Measurements from ENCODE around the gene CCHCR1. TPM values are rescaled to one million over a fixed set of nuclear protein-coding genes. Genes with fewer than 3 reads are reported as not detected.
A peak's percentile ranks its signal among the peaks of the same experiment; 100 is the strongest.

CCHCR1 gene, protein sequence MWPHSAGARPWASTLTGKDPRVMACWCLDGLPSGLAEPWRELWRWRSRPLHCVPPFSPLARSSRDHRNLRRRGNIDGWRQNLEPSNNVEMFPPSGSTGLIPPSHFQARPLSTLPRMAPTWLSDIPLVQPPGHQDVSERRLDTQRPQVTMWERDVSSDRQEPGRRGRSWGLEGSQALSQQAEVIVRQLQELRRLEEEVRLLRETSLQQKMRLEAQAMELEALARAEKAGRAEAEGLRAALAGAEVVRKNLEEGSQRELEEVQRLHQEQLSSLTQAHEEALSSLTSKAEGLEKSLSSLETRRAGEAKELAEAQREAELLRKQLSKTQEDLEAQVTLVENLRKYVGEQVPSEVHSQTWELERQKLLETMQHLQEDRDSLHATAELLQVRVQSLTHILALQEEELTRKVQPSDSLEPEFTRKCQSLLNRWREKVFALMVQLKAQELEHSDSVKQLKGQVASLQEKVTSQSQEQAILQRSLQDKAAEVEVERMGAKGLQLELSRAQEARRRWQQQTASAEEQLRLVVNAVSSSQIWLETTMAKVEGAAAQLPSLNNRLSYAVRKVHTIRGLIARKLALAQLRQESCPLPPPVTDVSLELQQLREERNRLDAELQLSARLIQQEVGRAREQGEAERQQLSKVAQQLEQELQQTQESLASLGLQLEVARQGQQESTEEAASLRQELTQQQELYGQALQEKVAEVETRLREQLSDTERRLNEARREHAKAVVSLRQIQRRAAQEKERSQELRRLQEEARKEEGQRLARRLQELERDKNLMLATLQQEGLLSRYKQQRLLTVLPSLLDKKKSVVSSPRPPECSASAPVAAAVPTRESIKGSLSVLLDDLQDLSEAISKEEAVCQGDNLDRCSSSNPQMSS
- total RNA-seq (2022) (37.7 and 43.2 TPM in 2 replicates), Bru-seq, nascent RNA (percentile 54 among the genes with signal in this experiment), BruChase-seq, experiment 1, labeled RNA remaining after a 2-hour chase (percentile 60 among the genes with signal in this experiment), BruChase-seq, experiment 2, labeled RNA remaining after a 6-hour chase (percentile 61 among the genes with signal in this experiment)
- long read RNA-seq, transcript CCHCR1-201 (18 exons, 2,625 nt): major isoform, 9 of 34 reads
- long read RNA-seq, partial matches to known transcripts: 3 of 34 reads
- long read RNA-seq, other reads (novel, unspliced or antisense): 22 of 34 reads

GRCh38 chr6:31157513-31158139 lies at the start of gene CCHCR1:
Gene CCHCR1 (minus strand): TSS chr6:31157802. CDS start chr6:31157600, 202 bp downstream.
- H3K9me3 ChIP-seq: no peaks in the 10 kb centered on the region
- Mint-ChIP-seq H3K27me3 (ENCODE audit: insufficient read depth, unreplicated experiment) (no peaks in the 10 kb centered on the region), H3K4me3 (ENCODE audit: unreplicated experiment) (peak within 1 kb of the TSS; percentile 84), H3K36me3 (ENCODE audit: insufficient read depth, unreplicated experiment) (peaks cover 17% of the 10 kb centered on the region), H3K9me3 (ENCODE audit: unreplicated experiment) (no peaks in the 10 kb centered on the region), H3K4me1 (ENCODE audit: low read depth, unreplicated experiment) (no peaks in the 10 kb centered on the region), H3K27ac (ENCODE audit: unreplicated experiment) (peak within 1 kb of the TSS; percentile 85)
- H3K4me1 ChIP-seq: peaks cover 11% of the 10 kb centered on the region; the same call in 1 of the 2 replicates
- H3K27me3 ChIP-seq (replicated peaks; ENCODE audit: control insufficient read depth, insufficient read depth, low read length): no peaks in the 10 kb centered on the region
- intact Hi-C loops (cut with micrococcal nuclease; ENCODE audit: unreplicated experiment): no loop called here
- no TSS peak for BruUV-seq (replicated peaks)
- H3K36me3 ChIP-seq (ENCODE audit: control insufficient read depth, insufficient read depth, low read length): no peaks in the 10 kb centered on the region
- no peak for DNase-seq
- TF ChIP-seq, protein P1, sequence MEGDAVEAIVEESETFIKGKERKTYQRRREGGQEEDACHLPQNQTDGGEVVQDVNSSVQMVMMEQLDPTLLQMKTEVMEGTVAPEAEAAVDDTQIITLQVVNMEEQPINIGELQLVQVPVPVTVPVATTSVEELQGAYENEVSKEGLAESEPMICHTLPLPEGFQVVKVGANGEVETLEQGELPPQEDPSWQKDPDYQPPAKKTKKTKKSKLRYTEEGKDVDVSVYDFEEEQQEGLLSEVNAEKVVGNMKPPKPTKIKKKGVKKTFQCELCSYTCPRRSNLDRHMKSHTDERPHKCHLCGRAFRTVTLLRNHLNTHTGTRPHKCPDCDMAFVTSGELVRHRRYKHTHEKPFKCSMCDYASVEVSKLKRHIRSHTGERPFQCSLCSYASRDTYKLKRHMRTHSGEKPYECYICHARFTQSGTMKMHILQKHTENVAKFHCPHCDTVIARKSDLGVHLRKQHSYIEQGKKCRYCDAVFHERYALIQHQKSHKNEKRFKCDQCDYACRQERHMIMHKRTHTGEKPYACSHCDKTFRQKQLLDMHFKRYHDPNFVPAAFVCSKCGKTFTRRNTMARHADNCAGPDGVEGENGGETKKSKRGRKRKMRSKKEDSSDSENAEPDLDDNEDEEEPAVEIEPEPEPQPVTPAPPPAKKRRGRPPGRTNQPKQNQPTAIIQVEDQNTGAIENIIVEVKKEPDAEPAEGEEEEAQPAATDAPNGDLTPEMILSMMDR (IDR thresholded peaks at IDR 0.05; ENCODE audit: insufficient read depth in 1 of 2, low read depth in 1 of 2, low read length in 1 of 2, severe bottlenecking in 1 of 2, unreplicated experiment in 1 of 2): no peak
- peak within 1 kb of the TSS; percentile 74 for H3K4me3 ChIP-seq (ENCODE audit: low read depth, low read length)
- CTCF ChIA-PET: interaction anchor here (1.0 to 1.6 kb wide), 5 partner anchors 29 to 209 kb away, joined by 3 to 8 read pairs (median 4); no protein-coding TSS in a partner anchor
- POLR2A ChIA-PET: interaction anchor here (0.6 to 1.8 kb wide), 2 partner anchors 245 to 384 kb away, joined by 4 to 5 read pairs; partner anchors contain the start of genes DDX39B and MICA

GRCh38 chr6:31205638-31206037 lies 48.0 kb upstream of the CCHCR1 start:
- CTCF ChIA-PET: no interaction called here
- Mint-ChIP-seq H3K4me3 (ENCODE audit: unreplicated experiment) (no peak overlapping the region), H3K4me1 (ENCODE audit: low read depth, unreplicated experiment) (peaks cover 42% of the 10 kb centered on the region), H3K27ac (ENCODE audit: unreplicated experiment) (peak overlapping the region; percentile 7), H3K27me3 (ENCODE audit: insufficient read depth, unreplicated experiment) (no peaks in the 10 kb centered on the region), H3K36me3 (ENCODE audit: insufficient read depth, unreplicated experiment) (peaks cover 5% of the 10 kb centered on the region), H3K9me3 (ENCODE audit: unreplicated experiment) (no peaks in the 10 kb centered on the region)
- no peaks in the 10 kb centered on the region for H3K9me3 ChIP-seq
- H3K27me3 ChIP-seq (replicated peaks; ENCODE audit: control insufficient read depth, insufficient read depth, low read length): no peaks in the 10 kb centered on the region
- TF ChIP-seq, protein P1 (IDR thresholded peaks at IDR 0.05; ENCODE audit: insufficient read depth in 1 of 2, low read depth in 1 of 2, low read length in 1 of 2, severe bottlenecking in 1 of 2, unreplicated experiment in 1 of 2): no peak
- BruUV-seq (replicated peaks): no TSS peak
- intact Hi-C loops (cut with micrococcal nuclease; ENCODE audit: unreplicated experiment): no loop called here
- POLR2A ChIA-PET: no interaction called here
- 0 out of 2 replicates have a peak, but pooled peaks cover 2% of the 10 kb centered on the region for H3K36me3 ChIP-seq (ENCODE audit: control insufficient read depth, insufficient read depth, low read length)
- no peak overlapping the region for H3K4me3 ChIP-seq (ENCODE audit: low read depth, low read length)
- peaks cover 62% of the 10 kb centered on the region for H3K4me1 ChIP-seq
- DNase-seq: no peak
